ENCODE data around the gene SETBP1. TPM values are rescaled to one million over a fixed set of nuclear protein-coding genes. Genes with fewer than 3 reads are reported as not detected.

The SETBP1 gene
- total RNA-seq, 1 donor from 2014 or later: 80.0 TPM

DNA sequence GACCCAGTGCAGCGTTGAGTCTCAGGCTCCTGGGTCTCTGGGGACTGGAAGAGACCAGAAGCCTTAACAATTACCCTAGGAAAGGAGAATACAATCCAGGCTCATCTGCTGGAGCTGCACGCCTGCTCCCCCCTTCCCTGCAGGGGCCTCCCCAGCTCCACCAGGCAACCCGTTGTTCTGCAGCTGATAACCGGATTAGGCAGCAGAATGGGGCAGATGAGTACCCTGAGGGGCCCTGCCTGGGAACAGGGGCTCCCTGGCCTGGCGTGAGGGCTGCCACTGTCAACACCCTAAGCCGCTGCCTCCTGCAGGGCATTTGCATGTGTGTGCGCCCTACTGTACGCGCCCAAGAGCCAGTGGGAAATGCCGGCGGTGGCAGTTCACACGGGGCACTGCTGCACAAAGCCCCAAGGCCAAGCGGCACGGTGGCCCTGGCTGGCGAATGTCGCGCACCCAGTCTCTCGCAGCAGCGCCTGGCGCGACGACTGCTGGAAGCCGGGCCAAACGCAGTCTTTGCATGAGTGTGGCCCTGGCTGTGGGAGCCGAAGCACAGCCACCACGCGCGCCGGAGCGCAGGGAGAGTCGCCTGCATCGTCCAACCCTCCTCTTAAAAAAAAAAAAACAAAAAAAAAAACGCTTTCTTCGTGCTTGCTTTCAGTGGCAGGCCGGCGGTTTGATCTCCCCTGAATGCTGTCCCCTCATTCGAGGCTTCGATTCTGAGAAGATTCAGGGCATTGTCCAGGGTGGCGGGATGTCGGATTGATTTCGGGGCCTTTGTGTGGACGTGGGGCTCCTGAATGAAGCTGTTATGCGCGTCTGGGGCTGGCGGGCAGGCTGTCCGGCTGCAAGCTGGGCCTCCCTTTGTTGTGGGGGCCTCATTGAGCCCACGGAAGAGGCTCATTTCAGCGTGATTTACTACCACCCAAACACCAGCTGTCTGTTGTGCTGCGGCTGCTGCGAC is 63.8 kb downstream of the SETBP1 start:
- TF ChIP-seq, protein P1, sequence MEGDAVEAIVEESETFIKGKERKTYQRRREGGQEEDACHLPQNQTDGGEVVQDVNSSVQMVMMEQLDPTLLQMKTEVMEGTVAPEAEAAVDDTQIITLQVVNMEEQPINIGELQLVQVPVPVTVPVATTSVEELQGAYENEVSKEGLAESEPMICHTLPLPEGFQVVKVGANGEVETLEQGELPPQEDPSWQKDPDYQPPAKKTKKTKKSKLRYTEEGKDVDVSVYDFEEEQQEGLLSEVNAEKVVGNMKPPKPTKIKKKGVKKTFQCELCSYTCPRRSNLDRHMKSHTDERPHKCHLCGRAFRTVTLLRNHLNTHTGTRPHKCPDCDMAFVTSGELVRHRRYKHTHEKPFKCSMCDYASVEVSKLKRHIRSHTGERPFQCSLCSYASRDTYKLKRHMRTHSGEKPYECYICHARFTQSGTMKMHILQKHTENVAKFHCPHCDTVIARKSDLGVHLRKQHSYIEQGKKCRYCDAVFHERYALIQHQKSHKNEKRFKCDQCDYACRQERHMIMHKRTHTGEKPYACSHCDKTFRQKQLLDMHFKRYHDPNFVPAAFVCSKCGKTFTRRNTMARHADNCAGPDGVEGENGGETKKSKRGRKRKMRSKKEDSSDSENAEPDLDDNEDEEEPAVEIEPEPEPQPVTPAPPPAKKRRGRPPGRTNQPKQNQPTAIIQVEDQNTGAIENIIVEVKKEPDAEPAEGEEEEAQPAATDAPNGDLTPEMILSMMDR (IDR thresholded peaks at IDR 0.05): no peak
- no peaks in the 10 kb centered on the region for H3K9me3 Mint-ChIP-seq (ENCODE audit: unreplicated experiment)
- no peaks in the 10 kb centered on the region for H3K27me3 Mint-ChIP-seq (ENCODE audit: unreplicated experiment)
- H3K36me3 Mint-ChIP-seq (ENCODE audit: unreplicated experiment): peaks cover 37% of the 10 kb centered on the region
- H3K27ac Mint-ChIP-seq (ENCODE audit: unreplicated experiment): no peak overlapping the region
- DNase-seq (ENCODE audit: extremely low spot score, unreplicated experiment): no peak
- peaks cover 24% of the 10 kb centered on the region for H3K4me1 Mint-ChIP-seq (ENCODE audit: unreplicated experiment)
- H3K4me3 Mint-ChIP-seq (ENCODE audit: unreplicated experiment): no peak overlapping the region

DNA sequence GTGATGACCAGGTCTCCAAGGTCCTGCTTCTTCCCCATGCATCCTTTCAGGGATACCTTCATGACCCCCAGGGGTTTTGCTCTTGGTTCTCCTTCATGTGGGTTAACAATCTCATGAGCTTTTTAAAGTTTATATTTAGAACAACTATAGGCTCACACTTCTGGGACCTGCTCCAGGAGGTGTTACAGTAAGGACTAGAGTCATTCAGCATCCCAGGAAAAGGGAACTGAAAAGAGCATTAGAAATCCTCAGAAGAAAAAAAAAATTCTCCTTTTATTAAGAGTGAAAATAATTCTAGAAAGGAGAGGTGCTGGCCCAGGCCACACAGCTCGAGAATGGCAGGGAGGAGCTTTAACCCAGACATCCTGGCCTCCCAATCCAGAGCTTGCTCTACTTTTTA is 66.5 kb downstream of the SETBP1 start:
- no peak for DNase-seq (ENCODE audit: extremely low spot score, unreplicated experiment)
- TF ChIP-seq, protein P1 (IDR thresholded peaks at IDR 0.05): no peak
- no peak overlapping the region for H3K27ac Mint-ChIP-seq (ENCODE audit: unreplicated experiment)
- peaks cover 33% of the 10 kb centered on the region for H3K36me3 Mint-ChIP-seq (ENCODE audit: unreplicated experiment)
- H3K27me3 Mint-ChIP-seq (ENCODE audit: unreplicated experiment): no peaks in the 10 kb centered on the region
- no peak overlapping the region for H3K4me3 Mint-ChIP-seq (ENCODE audit: unreplicated experiment)
- peaks cover 9% of the 10 kb centered on the region for H3K9me3 Mint-ChIP-seq (ENCODE audit: unreplicated experiment)
- H3K4me1 Mint-ChIP-seq (ENCODE audit: unreplicated experiment): peaks cover 18% of the 10 kb centered on the region

DNA sequence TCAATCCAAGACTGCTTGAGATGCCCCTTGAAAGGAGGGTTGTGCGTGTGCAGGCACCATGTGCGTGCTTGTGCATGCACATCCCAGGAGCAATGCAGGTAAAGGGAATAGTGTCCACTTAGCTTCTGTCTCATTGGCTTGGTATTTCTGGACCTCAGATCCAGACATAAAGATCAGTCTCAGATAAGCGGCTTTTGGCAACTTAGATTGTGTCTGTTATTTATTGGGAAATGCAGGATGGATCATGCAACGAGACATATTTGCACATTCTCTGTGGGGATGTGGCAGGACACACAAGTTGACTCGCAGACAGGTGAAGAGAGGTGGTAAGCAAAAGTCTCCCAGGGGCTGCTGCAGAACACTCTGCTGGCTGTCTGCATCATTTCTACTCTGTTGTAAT is 67.9 kb downstream of the SETBP1 start:
- Mint-ChIP-seq H3K27ac (ENCODE audit: unreplicated experiment) (no peak overlapping the region), H3K36me3 (ENCODE audit: unreplicated experiment) (peaks cover 44% of the 10 kb centered on the region)

DNA sequence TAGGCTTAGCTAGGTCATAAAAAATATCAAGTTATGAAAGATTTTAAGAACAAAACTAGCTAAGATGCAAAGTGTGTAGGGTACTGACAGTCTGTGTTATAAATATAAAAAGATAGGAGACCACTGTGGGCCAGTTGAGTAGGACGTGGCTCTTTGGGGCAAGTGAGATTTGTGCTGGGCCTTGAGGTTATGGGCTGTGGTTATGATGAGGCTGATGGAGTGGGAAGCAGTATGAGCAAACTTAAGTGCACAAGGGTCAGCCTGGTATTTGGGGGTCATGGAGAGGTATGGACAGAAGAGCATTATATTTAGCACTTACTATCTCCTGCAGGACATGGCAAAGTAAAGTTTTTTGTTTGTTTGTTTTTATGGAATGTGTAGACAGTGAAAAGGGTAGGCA is 70.1 kb downstream of the SETBP1 start:
- no peak overlapping the region for H3K4me3 Mint-ChIP-seq (ENCODE audit: unreplicated experiment)
- TF ChIP-seq, protein P1 (IDR thresholded peaks at IDR 0.05): no peak
- peaks cover 7% of the 10 kb centered on the region for H3K4me1 Mint-ChIP-seq (ENCODE audit: unreplicated experiment)
- H3K27me3 Mint-ChIP-seq (ENCODE audit: unreplicated experiment): no peaks in the 10 kb centered on the region
- H3K9me3 Mint-ChIP-seq (ENCODE audit: unreplicated experiment): peaks cover 13% of the 10 kb centered on the region
- peaks cover 48% of the 10 kb centered on the region for H3K36me3 Mint-ChIP-seq (ENCODE audit: unreplicated experiment)
- DNase-seq (ENCODE audit: extremely low spot score, unreplicated experiment): no peak
- no peak overlapping the region for H3K27ac Mint-ChIP-seq (ENCODE audit: unreplicated experiment)

More for the DNA sequence above, 67.9 kb downstream of the SETBP1 start:
- DNase-seq (ENCODE audit: extremely low spot score, unreplicated experiment): no peak
- H3K27me3 Mint-ChIP-seq (ENCODE audit: unreplicated experiment): no peaks in the 10 kb centered on the region
- no peak overlapping the region for H3K4me3 Mint-ChIP-seq (ENCODE audit: unreplicated experiment)
- peaks cover 13% of the 10 kb centered on the region for H3K9me3 Mint-ChIP-seq (ENCODE audit: unreplicated experiment)
- TF ChIP-seq, protein P1 (IDR thresholded peaks at IDR 0.05): no peak
- H3K4me1 Mint-ChIP-seq (ENCODE audit: unreplicated experiment): peaks cover 9% of the 10 kb centered on the region

DNA sequence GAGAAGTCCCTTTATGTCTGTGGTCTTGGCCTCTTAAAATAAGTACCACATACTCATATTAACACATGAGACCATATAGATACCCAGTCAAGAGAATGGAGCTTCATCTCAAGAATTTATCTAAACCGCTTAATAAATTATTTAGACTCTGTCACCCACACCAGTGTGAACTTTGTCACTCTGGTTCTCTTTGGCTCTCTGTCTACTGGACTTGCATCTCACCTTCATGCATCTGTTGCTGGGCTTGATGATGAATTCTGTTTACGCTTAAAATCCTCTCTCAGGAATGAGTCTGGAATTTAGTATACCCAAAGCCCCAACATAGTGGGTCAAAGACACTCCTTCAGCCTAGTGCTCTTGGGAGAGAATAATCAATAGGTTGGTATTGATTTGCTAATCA is 73.9 kb downstream of the SETBP1 start:
- DNase-seq (ENCODE audit: extremely low spot score, unreplicated experiment): no peak
- H3K4me3 Mint-ChIP-seq (ENCODE audit: unreplicated experiment): no peak overlapping the region
- TF ChIP-seq, protein P1 (IDR thresholded peaks at IDR 0.05): no peak
- peaks cover 42% of the 10 kb centered on the region for H3K36me3 Mint-ChIP-seq (ENCODE audit: unreplicated experiment)
- H3K27me3 Mint-ChIP-seq (ENCODE audit: unreplicated experiment): no peaks in the 10 kb centered on the region
- no peak overlapping the region for H3K27ac Mint-ChIP-seq (ENCODE audit: unreplicated experiment)
- peaks cover 8% of the 10 kb centered on the region for H3K4me1 Mint-ChIP-seq (ENCODE audit: unreplicated experiment)
- peaks cover 13% of the 10 kb centered on the region for H3K9me3 Mint-ChIP-seq (ENCODE audit: unreplicated experiment)
